Sigmoid colon (tissue), 4 donors: Measurements from ENCODE around the gene CEP250.

Experiments used
- EP300 ChIP-seq, 4 donors: sonication (generic); formaldehyde crosslinking; IDR thresholded peaks; one replicate each; pipeline ENCODE4 v1.6.1; 2017; ENCODE audit warnings: antibody characterized with exemption in 4 of 4
- POLR2AphosphoS5 ChIP-seq, 4 donors: sonication (generic); formaldehyde crosslinking; IDR thresholded peaks; one replicate each; pipeline ENCODE4 v1.6.1; 2017; ENCODE audit warnings: antibody characterized with exemption in 4 of 4
- TF ChIP-seq, protein P1 (sequence below), 4 experiments: fragments of 450-650 bp in 3 of 4; fragments of 200-600 bp in 1 of 4; IDR thresholded peaks; one replicate each; pipeline ENCODE4 v1.5.1; 2016 to 2019; ENCODE audit warnings: antibody characterized with exemption in 4 of 4, mild to moderate bottlenecking in 3 of 4, moderate library complexity in 2 of 4

DNA sequence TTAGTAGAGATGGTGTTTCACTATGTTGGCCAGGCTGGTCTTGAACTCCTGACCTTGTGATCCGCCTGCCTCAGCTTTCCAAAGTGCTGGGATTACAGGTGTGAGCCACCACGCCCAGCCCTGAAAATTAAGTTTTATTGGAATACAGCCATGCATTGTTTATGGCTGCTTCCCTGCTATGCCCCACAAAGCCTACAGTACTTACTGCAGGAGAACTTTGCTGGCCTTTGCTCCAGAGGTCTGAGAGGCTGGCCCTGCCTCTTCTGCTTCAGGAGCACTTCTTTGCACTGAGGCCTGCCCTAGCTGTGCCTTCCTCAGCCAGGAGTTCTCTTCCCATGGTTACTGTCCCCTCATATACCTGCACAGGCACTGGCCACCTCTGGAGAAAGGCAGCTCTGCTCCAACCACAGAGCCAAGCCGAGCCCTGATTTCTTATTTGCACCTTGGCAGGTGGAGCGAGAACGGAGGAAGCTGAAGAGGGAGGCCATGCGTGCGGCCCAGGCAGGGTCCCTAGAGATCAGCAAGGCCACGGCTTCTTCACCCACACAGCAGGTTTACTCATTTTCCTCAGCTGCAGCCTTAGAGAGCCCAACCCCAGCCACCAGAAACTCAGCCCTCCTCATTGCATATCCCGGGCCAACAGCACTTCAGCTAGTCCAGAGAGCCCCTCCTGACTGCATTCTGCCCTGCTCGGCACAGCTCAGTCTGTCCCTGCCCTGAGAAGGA, 53.3 kb downstream of the CEP250 start:
- TF ChIP-seq, protein P1, sequence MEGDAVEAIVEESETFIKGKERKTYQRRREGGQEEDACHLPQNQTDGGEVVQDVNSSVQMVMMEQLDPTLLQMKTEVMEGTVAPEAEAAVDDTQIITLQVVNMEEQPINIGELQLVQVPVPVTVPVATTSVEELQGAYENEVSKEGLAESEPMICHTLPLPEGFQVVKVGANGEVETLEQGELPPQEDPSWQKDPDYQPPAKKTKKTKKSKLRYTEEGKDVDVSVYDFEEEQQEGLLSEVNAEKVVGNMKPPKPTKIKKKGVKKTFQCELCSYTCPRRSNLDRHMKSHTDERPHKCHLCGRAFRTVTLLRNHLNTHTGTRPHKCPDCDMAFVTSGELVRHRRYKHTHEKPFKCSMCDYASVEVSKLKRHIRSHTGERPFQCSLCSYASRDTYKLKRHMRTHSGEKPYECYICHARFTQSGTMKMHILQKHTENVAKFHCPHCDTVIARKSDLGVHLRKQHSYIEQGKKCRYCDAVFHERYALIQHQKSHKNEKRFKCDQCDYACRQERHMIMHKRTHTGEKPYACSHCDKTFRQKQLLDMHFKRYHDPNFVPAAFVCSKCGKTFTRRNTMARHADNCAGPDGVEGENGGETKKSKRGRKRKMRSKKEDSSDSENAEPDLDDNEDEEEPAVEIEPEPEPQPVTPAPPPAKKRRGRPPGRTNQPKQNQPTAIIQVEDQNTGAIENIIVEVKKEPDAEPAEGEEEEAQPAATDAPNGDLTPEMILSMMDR (IDR thresholded peaks at IDR 0.05) = no peak
- no peak for TF ChIP-seq EP300 (IDR thresholded peaks at IDR 0.05)
- no peak for TF ChIP-seq POLR2AphosphoS5 (IDR thresholded peaks at IDR 0.05)
